Activated naive CD4-positive, alpha-beta T cell treated with anti-CD3 and anti-CD28 coated beads, Interleukin-2, amount 50 U/mL, for 72 hours (primary cell): ENCODE data around the gene DCAF4L1. TPM values are rescaled to one million over a fixed set of nuclear protein-coding genes. Genes with fewer than 3 reads are reported as not detected.
A peak's percentile ranks its signal among the peaks of the same experiment; 100 is the strongest.

ENCODE experiments used
- ATAC-seq, 2 donors: fragments of 150-1000 bp; cut with Tn5 transposase; 2 replicates each; pipeline ENCODE4 v1.10.0; 2021; ENCODE audit warnings: mild to moderate bottlenecking in 2 of 2, moderate library complexity in 2 of 2
- DNase-seq, 2 donors: peaks; one replicate each; pipeline ENCODE4 v3.0.0; 2021 to 2022; ENCODE audit warnings: low spot score in 2 of 2
- H3K27ac Mint-ChIP-seq, 2 donors: one replicate each; pipeline ENCODE4 v1.8.0; 2022; ENCODE audit warnings: mild to moderate bottlenecking in 2 of 2, mixed read lengths in 2 of 2
- H3K36me3 Mint-ChIP-seq, 2 donors: one replicate each; pipeline ENCODE4 v1.8.0; 2022; ENCODE audit warnings: mixed read lengths in 2 of 2
- H3K9me3 Mint-ChIP-seq, 2 donors: one replicate each; pipeline ENCODE4 v1.8.0; 2022; ENCODE audit warnings: mixed read lengths in 2 of 2
- total RNA-seq, 2 donors: library from RNA; stranded (reverse); gene quantifications; one replicate each; pipeline ENCODE4 v1.2.3, GENCODE V29; 2022

Gene DCAF4L1
- total RNA-seq = under 1 TPM; 0.21 to 0.27 TPM

DNA sequence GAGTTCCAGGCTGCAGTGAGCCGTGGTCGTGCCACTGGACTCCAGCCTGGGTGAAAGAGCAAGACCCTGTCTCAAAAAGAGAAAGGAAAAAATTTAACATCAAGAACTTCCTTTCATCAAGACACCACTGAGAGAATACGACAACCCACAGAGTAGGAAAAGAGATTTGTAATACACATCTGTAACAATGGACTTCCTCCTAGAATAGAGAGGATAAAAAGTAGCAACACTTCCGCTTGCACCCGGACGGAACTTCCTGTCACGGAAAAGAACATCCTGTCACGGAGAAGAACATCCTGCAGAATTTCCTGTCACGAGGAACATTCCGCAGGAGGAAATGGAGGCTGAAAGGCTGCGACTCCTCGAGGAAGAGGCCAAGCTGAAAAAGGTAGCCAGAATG lies at the start of gene DCAF4L1:
DCAF4L1 (plus strand) TSS at position 301 of the 400 bp plus-strand sequence; CDS start at position 338, 37 bp downstream.
- no peak within 1 kb of the TSS for H3K27ac Mint-ChIP-seq
- no peaks in the 10 kb centered on the region for H3K36me3 Mint-ChIP-seq
- ATAC-seq = no peak
- H3K9me3 Mint-ChIP-seq = no peaks in the 10 kb centered on the region
- no peak for DNase-seq

DNA sequence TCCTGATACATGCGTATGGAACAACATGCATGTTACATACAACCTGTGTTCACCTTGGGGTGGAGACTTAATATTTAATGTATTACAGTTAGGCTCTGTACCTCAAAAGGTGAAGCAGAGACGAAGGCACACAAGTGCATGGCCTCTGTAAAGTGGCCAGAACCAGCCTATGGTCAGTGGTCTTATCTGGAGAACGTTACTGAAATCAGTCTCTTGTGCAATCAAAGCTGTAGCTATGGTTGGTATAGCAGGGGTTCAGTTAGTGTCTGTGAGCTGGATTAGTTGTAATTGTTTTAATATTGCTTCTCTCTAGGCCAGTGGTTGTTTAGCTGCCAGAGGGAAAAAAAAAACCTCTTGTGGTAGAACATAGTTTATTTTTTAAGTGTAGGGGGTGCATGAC lies 48.6 kb upstream of the DCAF4L1 start:
- DNase-seq (no peak), ATAC-seq (no peak)
- peaks cover 24 to 29% of the 10 kb centered on the region in 2 donors for H3K36me3 Mint-ChIP-seq
- H3K9me3 Mint-ChIP-seq = peaks cover 6 to 7% of the 10 kb centered on the region in 2 donors
- H3K27ac Mint-ChIP-seq = no peak overlapping the region

GRCh38 chr4:41933997-41934503 lies 47.5 kb upstream of the DCAF4L1 start:
- no peak for ATAC-seq
- no peak for DNase-seq
- H3K9me3 Mint-ChIP-seq = peaks cover 6 to 7% of the 10 kb centered on the region in 2 donors
- H3K27ac Mint-ChIP-seq = peak overlapping the region in 1 of 2 donors; percentile 95
- H3K36me3 Mint-ChIP-seq = peaks cover 24 to 29% of the 10 kb centered on the region in 2 donors

- Mint-ChIP-seq H3K36me3 (peaks cover 24 to 32% of the 10 kb centered on the region in 2 donors), H3K27ac (peak overlapping the region; percentile 16 to 95), H3K9me3 (peaks cover 6 to 7% of the 10 kb centered on the region in 2 donors)
- no peak for ATAC-seq
- DNase-seq = no peak
Observed at GRCh38 chr4:41934514-41934900, 47.0 kb upstream of the DCAF4L1 start.

- Mint-ChIP-seq H3K36me3 (peaks cover 24 to 37% of the 10 kb centered on the region in 2 donors), H3K27ac (peak within 1 kb of the TSS; percentile 95 to 96), H3K9me3 (peaks cover 6 to 7% of the 10 kb centered on the region in 2 donors)
- DNase-seq = peak; percentile 65 to 83
- peak; percentile 87 to 88 for ATAC-seq
Observed at GRCh38 chr4:41934901-41935651, 46.5 kb upstream of the DCAF4L1 start, which contains the start of gene TMEM33. Gene TMEM33 (plus strand): TSS chr4:41935429. CDS start chr4:41935485, 56 bp downstream.

GRCh38 chr4:41935652-41936021 lies 45.9 kb upstream of the DCAF4L1 start:
- no peak for DNase-seq
- Mint-ChIP-seq H3K36me3 (peaks cover 24 to 37% of the 10 kb centered on the region in 2 donors), H3K27ac (peak overlapping the region; percentile 95 to 96), H3K9me3 (peaks cover 6 to 7% of the 10 kb centered on the region in 2 donors)
- ATAC-seq = peak; percentile 40 to 57

GRCh38 chr4:41939016-41939626 lies 42.4 kb upstream of the DCAF4L1 start:
- DNase-seq = no peak
- no peak for ATAC-seq
- H3K36me3 Mint-ChIP-seq = peaks cover 23 to 37% of the 10 kb centered on the region in 2 donors
- H3K9me3 Mint-ChIP-seq = peaks cover 6 to 7% of the 10 kb centered on the region in 2 donors
- no peak overlapping the region for H3K27ac Mint-ChIP-seq

- ATAC-seq (no peak), DNase-seq (no peak)
- Mint-ChIP-seq H3K27ac (no peak overlapping the region), H3K36me3 (peaks cover 6 to 21% of the 10 kb centered on the region in 2 donors), H3K9me3 (no peaks in the 10 kb centered on the region)
Observed at GRCh38 chr4:41940834-41941233, 40.7 kb upstream of the DCAF4L1 start.

- Mint-ChIP-seq H3K9me3 (no peaks in the 10 kb centered on the region), H3K36me3 (peaks cover 0 to 8% of the 10 kb centered on the region in 2 donors), H3K27ac (no peak overlapping the region)
- ATAC-seq = no peak
- no peak for DNase-seq
Observed at GRCh38 chr4:41943506-41943905, 38.0 kb upstream of the DCAF4L1 start.

DNA sequence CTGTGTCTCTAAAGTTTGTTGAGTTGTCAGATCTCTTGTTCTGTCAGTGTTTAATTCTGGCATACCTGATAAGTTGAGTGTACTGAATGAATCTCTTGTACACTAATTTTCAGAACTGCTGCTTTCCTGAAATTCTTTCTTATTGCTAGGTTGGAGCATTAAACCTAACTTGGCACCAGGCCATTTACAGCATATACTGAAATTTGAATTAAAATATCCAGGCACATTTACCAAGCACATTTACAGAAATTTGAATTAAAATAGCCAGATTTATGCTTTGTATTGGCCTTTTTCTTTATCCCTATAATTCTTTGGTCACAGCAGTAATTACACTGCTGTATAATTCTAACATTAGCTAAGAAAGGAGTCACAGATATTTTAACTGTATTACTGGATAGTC lies 37.5 kb upstream of the DCAF4L1 start:
- no peak for ATAC-seq
- DNase-seq = no peak
- no peak overlapping the region for H3K27ac Mint-ChIP-seq
- H3K36me3 Mint-ChIP-seq = peaks cover 0 to 8% of the 10 kb centered on the region in 2 donors
- H3K9me3 Mint-ChIP-seq = no peaks in the 10 kb centered on the region

GRCh38 chr4:41949531-41949930 lies 32.0 kb upstream of the DCAF4L1 start:
- Mint-ChIP-seq H3K9me3 (no peaks in the 10 kb centered on the region), H3K27ac (no peak overlapping the region), H3K36me3 (peaks cover 12 to 20% of the 10 kb centered on the region in 2 donors)
- DNase-seq (no peak), ATAC-seq (no peak)

- ATAC-seq (no peak), DNase-seq (no peak)
- Mint-ChIP-seq H3K36me3 (peaks cover 0 to 1% of the 10 kb centered on the region in 2 donors), H3K9me3 (no peaks in the 10 kb centered on the region), H3K27ac (no peak overlapping the region)
Observed at GRCh38 chr4:41957634-41958033, 23.9 kb upstream of the DCAF4L1 start.

- H3K36me3 Mint-ChIP-seq = peaks cover 3 to 5% of the 10 kb centered on the region in 2 donors
- H3K27ac Mint-ChIP-seq = no peak overlapping the region
- ATAC-seq (no peak), DNase-seq (peak in 1 of 2 donors; percentile 13)
- H3K9me3 Mint-ChIP-seq = no peaks in the 10 kb centered on the region
Observed at GRCh38 chr4:41963105-41963504, 18.5 kb upstream of the DCAF4L1 start.

- no peak overlapping the region for H3K27ac Mint-ChIP-seq
Observed at GRCh38 chr4:41964401-41964800, 17.2 kb upstream of the DCAF4L1 start.

DNA sequence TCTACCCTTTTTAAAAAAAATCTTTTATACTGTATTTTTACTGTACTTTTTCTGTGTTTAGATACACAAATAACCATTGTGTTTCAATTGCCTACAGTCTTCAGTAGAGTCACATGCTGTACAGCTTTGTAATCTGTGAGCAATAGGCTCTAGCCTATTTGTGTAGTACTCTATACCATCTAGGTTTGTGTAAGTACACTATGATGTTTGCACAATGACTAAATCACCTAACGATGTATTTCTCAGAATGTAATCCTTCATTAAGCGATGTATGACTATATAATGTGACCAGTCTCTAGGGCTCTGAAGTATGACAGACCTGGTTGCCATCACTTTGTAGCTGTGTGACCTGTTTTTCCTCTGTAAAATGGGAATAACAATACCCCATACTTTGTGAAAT lies 14.2 kb upstream of the DCAF4L1 start:
- DNase-seq (no peak), ATAC-seq (no peak)
- peaks cover 4% of the 10 kb centered on the region in 2 donors for H3K9me3 Mint-ChIP-seq
- peaks cover 13 to 21% of the 10 kb centered on the region in 2 donors for H3K36me3 Mint-ChIP-seq
- H3K27ac Mint-ChIP-seq = no peak overlapping the region

More at GRCh38 chr4:41964401-41964800, 17.2 kb upstream of the DCAF4L1 start:
- no peak for ATAC-seq
- no peaks in the 10 kb centered on the region for H3K9me3 Mint-ChIP-seq
- DNase-seq = no peak
- peaks cover 9 to 14% of the 10 kb centered on the region in 2 donors for H3K36me3 Mint-ChIP-seq

DNA sequence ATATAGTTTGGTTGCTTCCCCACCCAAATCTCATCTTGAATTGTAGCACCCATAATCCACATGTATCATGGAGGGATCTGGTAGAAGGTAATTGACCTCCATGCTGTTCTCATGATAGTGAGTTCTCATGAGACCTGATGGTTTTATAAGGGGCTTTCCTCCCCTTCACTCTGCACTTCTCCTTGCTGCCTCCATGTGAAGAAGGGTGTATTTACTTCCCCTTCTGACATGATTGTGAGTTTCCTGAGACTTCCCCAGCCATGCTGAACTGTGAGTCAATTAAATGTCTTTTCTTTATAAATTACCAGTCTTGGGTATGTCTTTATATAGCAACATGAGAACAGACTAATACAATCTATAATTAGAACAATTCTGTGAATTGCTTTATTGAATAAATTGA lies 11.9 kb upstream of the DCAF4L1 start:
- Mint-ChIP-seq H3K9me3 (peaks cover 4 to 5% of the 10 kb centered on the region in 2 donors), H3K27ac (no peak overlapping the region), H3K36me3 (peaks cover 14 to 21% of the 10 kb centered on the region in 2 donors)
- ATAC-seq (no peak), DNase-seq (no peak)

DNA sequence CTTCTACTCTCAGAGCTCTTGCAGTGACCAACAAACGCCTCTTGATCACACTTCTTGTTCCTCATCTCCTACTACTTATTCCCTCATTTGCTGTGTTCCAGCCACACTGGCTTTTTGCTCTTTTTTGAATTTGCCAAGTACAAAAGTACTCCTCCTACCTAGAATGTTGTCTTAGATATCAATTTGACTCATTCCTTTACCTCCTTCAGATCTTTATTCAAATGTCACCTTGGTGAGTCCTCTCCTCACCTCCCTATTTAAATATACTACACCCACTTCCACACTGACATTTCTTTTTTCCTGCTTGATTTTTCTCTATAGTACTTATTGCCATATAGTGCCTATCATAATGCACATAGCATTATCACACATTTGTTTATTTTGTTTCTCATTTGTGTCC lies 6.2 kb upstream of the DCAF4L1 start:
- ATAC-seq (peak in 1 of 2 donors; percentile 57), DNase-seq (no peak)
- H3K27ac Mint-ChIP-seq = no peak overlapping the region
- H3K9me3 Mint-ChIP-seq = peaks cover 4 to 5% of the 10 kb centered on the region in 2 donors
- H3K36me3 Mint-ChIP-seq = peaks cover 5 to 7% of the 10 kb centered on the region in 2 donors
